Stimulated activated CD8-positive, alpha-beta memory T cell treated with anti-CD3 and anti-CD28 coated beads, Interleukin-4, amount 100 ng/mL, for 24 hours (primary cell): Measurements from ENCODE around the gene COL26A1.
"Not testable (repeated sequence)": the region's sequence is repeated elsewhere in the genome, so short reads cannot be mapped to it uniquely, and the experiment has no call there.

Experiments
- DNase-seq: peaks from one replicate; pipeline ENCODE4 v3.0.0-alpha.2; 2020; ENCODE audit warnings: low read depth

COL26A1 gene

DNA sequence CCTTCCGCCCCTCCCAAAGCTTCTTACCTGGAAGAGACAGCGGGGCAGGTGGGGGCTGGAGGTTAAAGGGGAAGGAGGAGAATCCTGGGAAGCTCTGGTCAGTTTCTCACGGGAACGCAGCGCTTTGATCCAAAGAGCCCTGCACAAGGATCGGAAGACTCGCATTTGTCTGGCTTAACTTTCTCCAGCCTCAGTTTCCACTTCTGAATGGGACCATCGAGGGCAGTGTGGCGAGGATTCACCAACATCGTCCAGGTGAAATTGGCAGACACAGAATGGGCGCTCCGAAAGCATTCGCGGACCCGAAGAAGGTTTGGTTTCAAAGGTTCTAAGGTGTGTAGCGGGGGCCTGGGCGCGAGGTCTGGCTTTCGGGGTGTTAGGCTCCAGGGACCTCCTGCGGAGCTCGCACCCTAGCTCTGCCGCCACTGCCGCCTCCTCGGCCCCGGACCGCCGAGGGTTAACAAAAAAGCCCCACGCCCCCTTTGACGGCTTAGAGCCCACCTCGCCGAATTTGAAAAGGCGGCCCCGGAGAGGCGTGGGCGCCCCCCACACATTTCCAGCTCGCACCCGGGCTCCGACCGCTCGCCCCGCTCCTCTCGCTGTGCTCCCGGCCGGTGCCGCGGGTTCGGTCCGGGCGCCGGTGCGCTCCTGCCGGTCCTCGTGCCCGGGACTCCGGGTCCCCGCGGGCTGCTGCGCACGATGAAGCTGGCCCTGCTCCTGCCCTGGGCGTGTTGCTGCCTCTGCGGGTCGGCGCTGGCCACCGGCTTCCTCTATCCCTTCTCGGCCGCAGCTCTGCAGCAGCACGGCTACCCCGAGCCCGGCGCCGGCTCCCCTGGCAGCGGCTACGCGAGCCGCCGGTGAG is at the start of gene COL26A1:
TSS of gene COL26A1 (plus strand) at position 542 of the 862 bp plus-strand sequence. CDS start at position 700, 158 bp downstream.
- DNase-seq: no peak

DNA sequence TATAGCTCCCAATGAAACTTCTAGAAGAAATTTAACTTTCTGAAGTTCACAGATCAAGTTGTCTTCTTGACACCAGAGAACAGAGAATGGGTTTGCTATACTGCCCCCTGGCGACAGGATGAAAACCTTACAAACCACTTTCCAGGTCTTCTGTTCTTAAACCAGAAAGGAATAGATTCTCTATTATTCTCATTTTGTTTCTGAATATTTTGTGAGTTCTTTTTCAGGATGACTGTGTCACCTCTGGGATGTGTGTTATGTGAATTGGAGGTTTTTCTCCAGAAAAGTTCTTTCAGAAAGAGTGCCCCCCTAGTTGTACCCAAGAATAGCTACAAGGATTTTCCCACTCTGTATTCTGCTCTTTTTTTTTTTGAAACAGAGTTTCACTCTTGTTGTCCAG is 47.3 kb upstream of the COL26A1 start:
- DNase-seq: peak; percentile 23

DNA sequence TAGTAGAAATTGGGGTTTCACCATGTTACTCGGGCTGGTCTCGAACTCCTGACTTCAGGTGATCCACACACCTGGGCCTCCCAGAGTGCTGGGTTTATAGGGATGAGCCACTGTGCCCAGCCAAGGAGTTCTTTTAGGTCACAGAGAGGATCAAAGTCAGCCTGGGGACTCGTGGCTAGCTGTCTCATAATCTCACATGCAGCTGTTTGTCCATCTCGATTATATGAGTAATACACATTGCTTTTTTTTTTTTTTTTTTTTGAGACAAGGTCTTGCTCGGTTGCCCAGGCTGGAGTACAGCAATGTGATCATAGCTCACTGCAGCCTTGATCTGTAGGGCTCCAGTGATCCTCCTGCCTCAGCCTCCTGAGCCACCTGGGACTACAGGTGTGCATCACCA is 43.3 kb upstream of the COL26A1 start:
- no peak for DNase-seq

DNA sequence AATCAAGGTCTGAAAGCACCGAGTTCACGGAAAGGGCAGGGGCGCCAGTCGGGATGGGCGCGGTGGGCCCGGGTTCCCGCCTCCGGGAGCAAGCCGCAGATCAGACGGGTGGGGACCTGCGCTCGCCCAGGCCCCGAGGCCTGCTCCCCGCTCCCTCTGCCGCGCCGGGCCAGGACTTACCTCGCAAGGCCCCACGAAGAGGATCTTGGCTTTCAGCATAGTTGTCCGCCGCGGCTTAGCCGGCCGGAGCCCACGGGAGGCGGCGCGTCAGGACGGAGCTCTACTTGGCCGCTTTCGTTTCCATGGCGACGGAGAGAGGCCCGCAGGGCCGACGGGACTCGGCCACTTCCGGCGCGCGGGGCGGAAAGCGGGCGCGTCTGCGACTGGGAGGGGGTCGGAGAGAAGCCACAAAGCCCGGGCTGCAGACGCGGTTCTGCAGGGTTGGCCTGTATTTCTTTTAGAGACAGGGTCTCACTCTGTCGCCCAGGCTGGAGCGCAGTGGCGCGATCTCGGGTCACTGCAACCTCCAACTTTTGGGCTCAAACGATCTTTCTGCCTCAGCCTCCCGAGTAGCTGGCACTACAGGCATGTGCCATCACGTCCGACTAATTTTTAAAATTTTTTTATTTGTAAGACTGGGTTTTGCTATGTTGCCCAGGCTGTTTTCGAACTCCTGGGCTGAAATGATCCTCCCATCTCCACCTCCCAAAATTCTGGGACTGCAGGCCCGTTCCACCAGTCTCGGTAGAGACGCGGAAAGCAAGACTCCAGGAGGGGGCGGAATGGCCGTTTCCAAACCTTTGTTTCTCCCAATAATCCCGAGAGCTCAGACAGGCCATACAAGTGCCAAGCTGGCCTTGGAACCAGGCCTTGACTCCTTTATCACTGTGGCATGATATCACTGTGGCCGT is 40.9 kb upstream of the COL26A1 start, which contains the start of gene IFT22:
TSS of gene IFT22 (minus strand) at position 322 of the 911 bp plus-strand sequence. CDS start at position 219, 103 bp downstream.
- DNase-seq: peak; percentile 83

DNA sequence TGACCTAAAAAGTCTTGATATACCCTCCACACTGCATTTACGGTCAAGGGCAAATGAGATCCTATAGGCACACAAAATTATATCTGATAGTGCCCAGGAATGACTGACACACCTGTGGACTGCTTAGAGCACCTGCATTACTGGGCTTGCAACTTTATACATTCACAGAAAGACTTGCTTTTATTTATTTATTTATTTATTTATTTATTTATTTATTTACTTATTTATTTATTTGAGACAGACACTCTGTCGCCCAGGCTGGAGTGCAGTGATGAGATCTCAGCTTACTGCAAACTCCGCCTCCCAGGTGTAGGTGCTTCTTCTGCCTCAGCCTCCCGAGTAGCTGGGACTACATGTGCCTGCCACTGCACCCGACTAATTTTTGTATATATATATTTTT is 34.5 kb upstream of the COL26A1 start:
- DNase-seq: no peak

DNA sequence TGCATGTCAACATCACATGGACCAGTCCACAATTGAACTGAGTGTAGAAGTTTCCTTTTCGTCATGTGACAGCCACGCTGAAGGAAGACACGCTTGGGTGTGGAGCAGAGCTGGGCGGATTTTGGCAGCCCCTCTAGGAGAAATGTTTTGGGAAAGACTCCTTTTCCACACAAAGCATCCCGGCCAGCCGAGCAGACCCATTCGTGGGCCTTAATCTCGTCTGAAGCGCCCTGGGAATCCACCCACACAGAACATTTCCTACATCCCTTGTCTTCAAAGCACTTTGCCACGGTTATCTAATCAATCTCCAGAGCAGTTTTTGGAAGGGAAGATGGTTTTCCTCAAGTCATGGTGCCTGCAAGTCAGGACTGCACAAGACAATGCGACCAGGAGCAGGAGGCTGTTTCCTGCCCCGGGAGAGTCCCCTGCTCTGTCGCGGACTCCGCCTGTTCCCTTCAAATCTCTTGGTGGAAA is 32.6 kb upstream of the COL26A1 start:
- DNase-seq: no peak

DNA sequence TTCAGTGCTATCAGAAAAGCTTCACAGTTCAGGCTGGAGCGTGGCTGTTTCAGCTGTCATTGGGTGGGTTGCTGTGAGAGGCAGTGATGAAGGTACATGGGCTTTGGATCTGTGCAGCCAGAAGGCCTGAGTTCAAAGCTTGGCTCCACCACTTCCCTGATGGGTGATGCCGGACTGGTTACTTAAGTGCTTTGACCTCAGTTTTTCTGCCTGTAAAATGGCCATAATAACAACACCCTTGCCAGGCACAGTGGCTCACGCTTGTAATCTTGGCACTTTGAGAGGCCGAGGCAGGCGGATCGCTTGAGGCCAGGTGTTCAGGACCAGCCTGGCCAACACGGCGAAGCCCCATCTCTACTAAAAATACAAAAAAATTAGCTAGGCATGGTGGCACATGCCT is 30.6 kb upstream of the COL26A1 start:
- no peak for DNase-seq

DNA sequence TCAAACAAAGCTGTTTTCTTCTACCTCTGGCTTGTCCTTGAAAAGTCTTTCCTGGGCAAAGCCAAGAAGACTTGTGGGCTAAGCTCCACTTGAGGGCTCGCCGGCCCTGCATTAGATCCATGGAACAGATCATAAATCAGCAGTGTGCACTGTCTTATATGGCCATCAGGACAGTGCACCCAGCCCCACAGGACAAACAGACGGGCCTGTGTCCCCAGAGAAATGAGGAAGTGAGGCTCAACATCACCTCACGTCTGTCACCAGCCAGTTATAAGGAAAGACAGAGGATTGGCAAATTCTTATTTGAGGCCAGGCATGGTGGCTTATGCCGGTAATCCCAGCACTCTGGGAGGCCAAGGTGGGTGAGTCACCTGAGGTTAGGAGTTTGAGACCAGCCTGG is 28.8 kb upstream of the COL26A1 start:
- no peak for DNase-seq

DNA sequence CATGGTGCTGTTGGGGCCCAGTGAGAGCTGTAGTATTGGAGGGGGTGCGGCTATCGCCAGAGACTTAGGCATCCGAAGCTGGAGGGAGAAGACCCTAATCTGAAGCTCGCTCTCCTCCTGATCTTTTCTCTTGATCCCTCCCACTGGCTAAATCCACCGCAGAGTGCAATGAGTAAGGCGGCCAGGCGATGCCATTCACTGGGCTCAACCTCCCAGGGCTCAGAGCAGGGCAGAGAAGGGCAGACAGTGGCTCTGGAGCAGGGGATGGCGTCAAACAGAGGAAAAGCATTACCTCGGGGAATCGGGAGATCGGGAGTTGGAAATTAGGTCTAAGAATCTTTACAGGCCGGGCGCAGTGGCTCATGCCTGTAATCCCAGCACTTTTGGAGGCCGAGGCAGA is 22.3 kb upstream of the COL26A1 start:
- DNase-seq: no peak

DNA sequence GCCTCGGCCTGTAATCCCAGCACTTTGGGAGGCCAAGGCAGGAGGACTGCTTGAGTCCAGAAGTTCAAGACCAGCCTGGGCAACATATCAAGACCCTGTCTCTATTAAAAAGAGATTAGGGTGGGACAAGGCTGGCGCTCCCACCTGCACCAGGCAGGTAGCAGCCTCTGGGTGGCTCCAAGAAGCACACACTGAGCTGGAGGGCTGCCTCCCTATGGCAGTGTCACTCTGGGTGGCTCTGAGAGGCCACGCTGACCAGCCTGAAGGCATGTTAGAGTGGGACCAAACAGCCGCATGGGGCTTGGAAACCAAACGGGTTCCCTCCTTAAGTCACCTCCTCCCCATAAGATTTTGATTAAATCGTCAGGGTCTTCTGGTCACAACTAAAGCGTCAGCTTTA is 19.8 kb upstream of the COL26A1 start:
- no peak for DNase-seq

DNA sequence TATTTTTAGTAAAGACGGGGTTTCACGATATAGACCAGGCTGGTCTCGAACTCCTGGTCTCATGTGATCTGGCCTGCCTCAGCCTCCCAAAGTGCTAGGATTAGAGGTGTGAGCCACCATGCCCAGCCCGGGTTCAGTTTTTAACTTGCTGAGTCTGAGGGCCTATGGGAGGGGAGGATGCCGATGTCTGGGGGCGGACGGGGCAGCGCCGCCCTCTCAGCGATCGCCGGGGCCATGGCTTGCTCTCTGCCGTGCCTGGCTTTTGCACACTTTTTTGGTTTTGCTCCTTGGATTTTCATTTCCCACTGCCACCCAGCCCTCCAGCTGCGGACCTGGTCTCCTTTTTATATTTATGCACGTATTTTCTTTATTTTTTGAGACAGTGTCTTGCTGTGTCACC is 15.2 kb upstream of the COL26A1 start:
- DNase-seq: no peak

DNA sequence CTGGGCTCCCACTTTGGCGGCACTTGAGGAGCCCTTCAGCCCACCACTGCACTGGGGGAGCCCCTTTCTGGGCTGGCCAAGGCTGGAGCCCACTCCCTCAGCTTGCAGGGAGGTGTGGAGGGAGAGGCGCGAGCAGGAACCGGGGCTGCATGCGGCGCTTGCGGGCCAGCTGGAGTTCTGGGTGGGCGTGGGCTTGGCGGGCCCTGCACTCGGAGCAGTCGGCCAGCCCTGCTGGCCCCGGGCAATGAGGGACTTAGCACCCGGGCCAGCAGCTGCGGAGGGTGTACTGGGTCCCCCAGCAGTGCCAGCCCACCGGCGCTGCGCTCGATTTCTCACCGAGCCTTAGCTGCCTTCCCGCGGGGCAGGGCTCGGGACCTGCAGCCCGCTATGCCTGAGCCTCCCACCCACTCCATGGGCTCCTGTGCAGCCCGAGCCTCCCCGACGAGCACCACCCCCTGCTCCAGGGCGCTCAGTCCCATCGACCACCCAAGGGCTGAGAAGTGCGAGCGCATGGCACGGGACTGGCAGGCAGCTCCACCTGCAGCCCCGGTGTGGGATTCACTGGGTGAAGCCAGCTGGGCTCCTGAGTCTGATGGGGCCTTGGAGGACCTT is 14.1 kb upstream of the COL26A1 start:
- not testable (repeated sequence) for DNase-seq

DNA sequence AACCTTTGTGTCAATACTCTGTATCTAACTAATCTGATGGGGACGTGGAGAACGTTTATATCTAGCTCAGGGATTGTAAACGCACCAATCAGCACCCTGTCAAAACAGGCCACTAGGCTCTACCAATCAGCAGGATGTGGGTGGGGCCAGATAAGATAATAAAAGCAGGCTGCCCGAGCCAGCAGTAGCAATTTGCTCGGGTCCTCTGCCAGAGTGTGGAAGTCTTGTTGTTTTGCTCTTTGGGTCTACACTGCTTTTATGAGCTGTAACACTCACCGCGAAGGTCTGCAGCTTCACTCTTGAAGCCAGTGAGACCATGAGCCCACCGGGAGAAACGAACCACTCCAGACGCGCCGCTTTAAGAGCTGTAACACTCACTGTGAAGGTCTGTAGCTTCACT is 13.4 kb upstream of the COL26A1 start:
- DNase-seq: not testable (repeated sequence)

DNA sequence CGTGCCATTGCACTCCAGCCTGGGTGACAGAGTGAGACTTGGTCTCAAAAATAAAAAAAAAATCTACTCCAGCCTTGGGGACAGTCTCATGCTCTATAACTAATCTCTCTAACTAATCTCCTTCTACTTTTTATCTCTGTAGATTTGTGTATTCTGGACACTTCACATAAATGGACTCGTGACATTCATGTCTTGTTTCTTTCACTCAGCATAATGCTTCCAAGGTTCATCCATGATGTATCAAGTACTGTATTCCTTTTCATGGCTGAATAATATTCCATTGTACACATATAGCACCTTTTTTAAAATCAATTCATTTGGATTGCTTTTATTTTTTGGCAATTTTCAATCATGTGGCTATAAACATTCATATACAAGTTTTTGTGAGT is 9.8 kb upstream of the COL26A1 start:
- no peak for DNase-seq

DNA sequence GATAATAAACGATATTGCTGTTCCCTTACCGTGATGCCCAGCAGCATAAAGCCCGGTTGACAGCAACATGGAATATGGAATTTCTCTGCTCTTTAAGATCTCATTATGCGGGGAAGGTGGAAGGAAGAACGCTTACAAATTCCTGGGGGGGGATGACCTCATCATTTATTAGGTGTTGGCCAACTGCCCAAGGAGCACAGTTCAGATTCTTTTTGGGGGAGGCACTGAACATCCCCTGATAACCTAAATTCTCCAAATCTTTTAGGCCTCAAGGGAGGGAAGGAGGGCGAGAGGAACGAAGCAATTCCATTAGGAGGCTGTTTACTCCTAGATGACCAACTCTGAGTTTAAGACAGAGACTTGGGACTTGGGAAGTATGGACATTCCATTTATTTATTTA is 5.2 kb upstream of the COL26A1 start:
- DNase-seq: no peak

DNA sequence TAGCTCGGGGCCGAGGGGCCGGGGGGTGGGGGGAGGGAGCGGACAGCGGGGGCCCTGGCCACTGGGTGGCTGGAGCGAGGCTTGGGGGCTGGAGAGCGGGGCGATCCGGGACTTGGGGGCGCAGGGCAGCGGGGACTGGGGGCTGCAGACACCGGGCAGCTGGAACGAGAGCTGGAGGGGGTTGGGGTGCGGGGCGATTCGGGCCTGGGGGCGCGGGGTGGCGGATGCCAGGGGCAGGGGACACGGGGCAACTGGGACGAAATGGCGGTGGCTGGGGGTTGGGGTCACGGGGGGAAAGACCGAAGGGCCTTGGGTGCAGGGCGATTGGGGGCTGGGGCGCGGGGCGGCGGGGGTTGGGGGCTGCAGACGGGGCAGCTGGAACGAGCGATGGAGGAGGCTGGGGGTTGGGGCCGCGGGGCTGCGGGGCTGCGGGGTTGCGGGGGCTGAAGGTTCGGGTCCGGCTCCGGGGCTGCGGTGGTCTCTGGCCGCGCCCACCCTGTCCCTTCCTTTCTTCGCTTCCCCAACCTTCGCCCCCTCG is 590 bp downstream of the COL26A1 start:
- no peak for DNase-seq

DNA sequence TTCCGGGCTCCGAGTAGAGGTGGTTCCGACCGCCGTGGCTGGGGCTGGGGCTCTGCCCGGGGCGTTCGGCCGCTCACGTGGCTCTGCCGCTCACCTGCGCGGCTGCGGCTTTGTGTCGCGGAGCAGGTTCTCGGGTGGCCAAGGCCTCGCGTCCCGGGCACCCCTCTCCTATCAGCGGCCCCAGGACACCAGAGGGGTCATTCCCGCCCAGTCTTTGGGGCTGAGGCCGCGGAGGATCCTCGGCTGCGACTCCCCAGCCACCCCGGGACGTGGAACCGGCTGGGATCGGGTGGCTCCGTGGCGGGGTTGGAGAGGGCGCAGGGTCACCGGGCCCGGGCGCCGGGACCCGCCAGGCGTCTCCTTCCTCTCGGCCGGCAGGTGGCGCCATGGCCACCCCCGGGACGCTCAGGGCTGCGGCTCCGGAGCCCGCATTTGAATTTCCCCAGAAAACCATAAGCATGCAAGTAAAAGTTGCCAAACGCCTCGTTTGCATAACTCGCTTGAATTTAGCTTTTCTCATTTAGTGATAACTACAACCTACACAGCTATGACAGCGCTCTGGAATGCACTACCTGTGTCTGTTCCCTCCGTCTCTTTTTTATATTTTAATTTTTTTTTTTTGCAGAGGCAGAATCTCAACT is 1.2 kb downstream of the COL26A1 start:
- peak; percentile 61 for DNase-seq

DNA sequence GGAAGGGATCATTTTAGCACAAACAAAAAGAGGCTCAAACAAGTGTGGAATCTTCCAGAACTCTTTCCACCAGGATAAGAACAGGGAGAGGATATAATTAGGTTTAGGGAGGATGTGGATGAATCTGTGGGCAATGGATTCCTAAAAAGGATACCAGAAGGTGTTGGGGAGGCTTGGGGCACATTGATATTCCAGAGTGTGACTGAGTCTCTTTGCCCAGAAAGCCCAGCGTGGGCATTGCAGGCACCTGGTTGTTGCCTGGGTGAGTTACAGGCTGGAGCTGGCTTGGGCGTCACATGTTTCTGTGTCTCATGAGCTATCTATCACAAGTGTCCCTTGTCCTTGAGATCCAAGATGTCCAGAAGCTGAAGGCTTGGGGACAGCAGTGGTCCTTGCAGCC is 3.3 kb downstream of the COL26A1 start:
- no peak for DNase-seq

DNA sequence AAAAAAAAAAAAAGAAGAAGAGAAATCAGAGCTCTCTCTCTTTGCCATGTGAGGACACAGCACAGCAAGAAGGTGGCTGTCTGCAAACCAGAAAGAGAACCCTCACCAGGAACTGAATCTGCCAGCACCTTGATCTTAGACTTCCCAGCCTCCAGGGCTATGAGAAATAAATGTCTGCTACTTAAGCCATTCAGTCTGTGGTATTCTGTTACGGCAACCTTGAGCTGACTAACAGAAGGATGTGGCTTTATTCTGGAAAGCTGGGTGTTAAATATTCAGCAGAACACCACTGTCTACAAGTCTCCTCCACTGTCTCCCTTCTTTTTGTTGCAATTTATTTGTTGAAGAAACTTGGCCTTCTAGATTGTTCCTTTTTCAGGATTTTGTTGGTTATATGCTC is 5.0 kb downstream of the COL26A1 start:
- no peak for DNase-seq

DNA sequence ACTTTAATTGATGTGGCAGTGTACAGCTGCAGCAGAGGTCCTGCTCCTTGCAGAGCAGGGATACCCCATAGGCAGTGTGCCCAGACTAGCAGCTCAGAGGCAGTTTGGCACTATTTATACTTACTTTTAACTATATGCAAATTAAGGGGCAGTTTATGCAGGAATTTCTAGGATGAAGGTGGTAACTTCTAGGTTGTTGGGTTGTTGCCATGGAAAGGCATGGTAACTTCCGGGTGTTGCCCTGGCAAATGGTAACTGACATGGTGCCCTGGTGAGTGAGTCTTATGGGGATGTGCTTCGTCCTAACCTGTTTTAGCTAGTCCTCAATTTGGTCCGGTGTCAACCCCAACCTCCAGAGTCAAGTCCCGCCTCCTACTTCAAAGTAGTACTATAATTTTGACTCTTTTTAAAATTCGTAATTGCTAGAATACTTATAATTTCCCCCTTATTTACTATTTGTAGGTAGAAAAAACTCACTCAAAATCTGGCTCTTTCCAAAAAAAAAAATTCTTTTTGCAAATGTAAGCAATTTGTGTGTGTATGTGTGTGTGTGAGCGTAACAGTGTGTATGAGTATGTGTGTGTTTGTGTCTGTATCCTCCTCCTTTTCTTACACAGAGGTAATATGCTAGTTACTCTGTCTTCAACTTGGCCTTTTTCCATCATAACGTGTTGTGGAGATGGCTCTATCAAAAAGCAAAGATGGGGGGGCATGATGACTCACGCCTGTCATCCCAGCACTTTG is 5.9 kb downstream of the COL26A1 start:
- no peak for DNase-seq

DNA sequence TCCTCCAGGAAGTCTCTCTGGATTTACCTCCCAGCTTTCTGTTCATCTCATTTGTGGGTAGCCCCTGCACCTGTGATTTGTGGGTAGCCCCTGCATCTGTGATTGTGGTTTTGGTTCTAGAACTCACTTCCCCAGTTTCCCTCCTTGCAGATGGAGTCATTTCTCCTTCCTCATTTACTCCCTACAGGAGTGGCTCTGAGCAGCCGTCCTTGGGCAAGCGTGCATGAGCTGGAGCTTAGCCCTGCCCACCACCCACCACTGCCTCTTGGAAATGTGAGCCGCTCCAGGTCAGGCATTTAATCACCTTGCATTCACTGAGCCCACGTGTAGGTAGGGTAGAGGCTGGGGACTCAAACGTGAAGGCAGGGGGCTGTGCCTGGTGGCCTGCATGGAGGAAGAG is 8.2 kb downstream of the COL26A1 start:
- no peak for DNase-seq
